IMR-90 (cell line): ENCODE data around the gene PPM1H. TPM values are rescaled to one million over a fixed set of nuclear protein-coding genes. Genes with fewer than 3 reads are reported as not detected.
A peak's percentile ranks its signal among the peaks of the same experiment; 100 is the strongest.

Experiments used
- ATAC-seq: fragments of 200-7000 bp; cut with Tn5 transposase; 2 replicates; pipeline ENCODE4 v1.9.1; 2020; ENCODE audit warnings: low read depth, mild to moderate bottlenecking, moderate library complexity
- BruUV-seq: library from RNA; stranded (reverse); fragments of 400-500 nt; replicated peaks from 2 replicates; lab custom pipeline; 2021; lab: Mats Ljungman, UMichigan
- CTCF ChIA-PET: fragments of 300-600 bp; formaldehyde crosslinking; extraction: SDS; loops from one replicate; lab custom pipeline; 2021; ENCODE audit warnings: antibody characterized with exemption; lab: Yijun Ruan, JAX
- POLR2A ChIA-PET: fragments of 300-600 bp; sonication (Branson Sonifier 250); formaldehyde crosslinking; loops from one replicate; lab custom pipeline; 2022; ENCODE audit warnings: antibody characterized with exemption; ENCODE audit not compliant: unreplicated experiment; lab: Charles Lee
- DNase-seq: peaks from one replicate; pipeline ENCODE4 v3.0.0; 2013
- H2AFZ ChIP-seq: replicated peaks from 2 replicates; pipeline ENCODE3; 2013; ENCODE audit warnings: low read length, mild to moderate bottlenecking; ENCODE audit not compliant: poor library complexity
- H2AK5ac ChIP-seq: 2 replicates; pipeline ENCODE4 v1.6.1; 2013; ENCODE audit warnings: low read depth, low read length, inconsistent platforms
- H2AK9ac ChIP-seq: replicated peaks from 2 replicates; pipeline ENCODE3; 2013; ENCODE audit warnings: mild to moderate bottlenecking, low read depth, low read length, moderate library complexity; ENCODE audit not compliant: poor library complexity
- H2BK120ac ChIP-seq: 2 replicates; pipeline ENCODE4 v1.6.1; 2013; ENCODE audit warnings: low read depth, low read length, inconsistent platforms
- H2BK15ac ChIP-seq: 3 replicates; pipeline ENCODE4 v1.6.1; 2013; ENCODE audit warnings: low read depth, low read length, inconsistent platforms
- H2BK20ac ChIP-seq: 2 replicates; pipeline ENCODE4 v1.6.1; 2013; ENCODE audit warnings: low read depth, mild to moderate bottlenecking, inconsistent platforms, low read length, moderate library complexity
- H2BK5ac ChIP-seq: 2 replicates; pipeline ENCODE4 v1.6.1; 2013; ENCODE audit warnings: mild to moderate bottlenecking, low read depth, low read length, inconsistent platforms; ENCODE audit not compliant: poor library complexity, severe bottlenecking
- H3K14ac ChIP-seq: replicated peaks from 2 replicates; pipeline ENCODE4 v1.6.1; 2013; ENCODE audit warnings: low read depth, low read length, inconsistent platforms
- H3K18ac ChIP-seq: 2 replicates; pipeline ENCODE4 v1.6.1; 2013; ENCODE audit warnings: low read depth, low read length, control low read depth
- H3K23ac ChIP-seq: 2 replicates; pipeline ENCODE4 v1.6.1; 2013; ENCODE audit warnings: low read depth, low read length, inconsistent platforms
- H3K27ac ChIP-seq: 2 replicates; pipeline ENCODE4 v1.5.1; 2013; ENCODE audit warnings: mild to moderate bottlenecking, control low read depth, low read length; ENCODE audit not compliant: insufficient read depth
- H3K27me3 ChIP-seq: 2 replicates; pipeline ENCODE4 v1.6.1; 2013; ENCODE audit warnings: low read length; ENCODE audit not compliant: control insufficient read depth, insufficient read depth
- H3K36me3 ChIP-seq: 2 replicates; pipeline ENCODE4 v1.6.1; 2013; ENCODE audit warnings: low read length, mixed read lengths; ENCODE audit not compliant: control insufficient read depth, insufficient read depth
- H3K4ac ChIP-seq: 2 replicates; pipeline ENCODE4 v1.6.1; 2013; ENCODE audit warnings: low read depth, low read length, inconsistent platforms
- H3K4me1 ChIP-seq: 2 replicates; pipeline ENCODE4 v1.6.1; 2013; ENCODE audit warnings: low read length, mixed read lengths; ENCODE audit not compliant: control insufficient read depth, insufficient read depth
- H3K4me2 ChIP-seq: 2 replicates; pipeline ENCODE4 v1.6.1; 2013; ENCODE audit warnings: low read depth, mild to moderate bottlenecking, control low read depth, low read length, moderate library complexity
- H3K4me3 ChIP-seq: 2 replicates; pipeline ENCODE4 v1.5.1; 2013; ENCODE audit warnings: low read depth, mild to moderate bottlenecking, control low read depth, low read length, moderate library complexity; ENCODE audit not compliant: insufficient read depth
- H3K56ac ChIP-seq: 2 replicates; pipeline ENCODE4 v1.6.1; 2013; ENCODE audit warnings: low read length, inconsistent platforms; ENCODE audit not compliant: insufficient read depth; ENCODE audit errors: extremely low read depth
- H3K79me1 ChIP-seq, 2 experiments: 2 replicates each; pipeline ENCODE4 v1.6.1; 2013; ENCODE audit warnings: low read length in 2 of 2, inconsistent platforms in 1 of 2, low read depth in 1 of 2
- H3K9ac ChIP-seq: 2 replicates; pipeline ENCODE4 v1.6.1; 2013; ENCODE audit warnings: low read depth, low read length, control low read depth
- H3K9me1 ChIP-seq: 2 replicates; pipeline ENCODE4 v1.6.1; 2013; ENCODE audit warnings: low read length, inconsistent platforms; ENCODE audit not compliant: insufficient read depth
- H3K9me3 ChIP-seq: 2 replicates; pipeline ENCODE4 v1.6.1; 2013; ENCODE audit warnings: low read length; ENCODE audit not compliant: control insufficient read depth, insufficient read depth
- H4K20me1 ChIP-seq: 2 replicates; pipeline ENCODE4 v1.6.1; 2013; ENCODE audit warnings: low read length, inconsistent platforms; ENCODE audit not compliant: insufficient read depth
- H4K5ac ChIP-seq: 2 replicates; pipeline ENCODE4 v1.6.1; 2013; ENCODE audit warnings: mild to moderate bottlenecking, low read depth, low read length, control low read depth
- H4K8ac ChIP-seq, 2 experiments: 2 replicates each; pipeline ENCODE4 v1.6.1; 2013; ENCODE audit warnings: low read depth in 2 of 2, low read length in 2 of 2, control low read depth in 1 of 2, inconsistent platforms in 1 of 2
- H4K91ac ChIP-seq: 2 replicates; pipeline ENCODE4 v1.6.1; 2013; ENCODE audit warnings: low read depth, low read length, inconsistent platforms; ENCODE audit not compliant: insufficient read depth
- BHLHE40 ChIP-seq: fragments of 150-350 bp; IDR thresholded peaks from 2 replicates; pipeline ENCODE4 v1.6.1; 2016; ENCODE audit warnings: mild to moderate bottlenecking, low read depth, low read length
- CEBPB ChIP-seq: IDR thresholded peaks from 2 replicates; pipeline ENCODE4 v1.6.1; 2012; ENCODE audit warnings: low read depth, low read length, improper control_type of control experiment
- FOS ChIP-seq: fragments of 150-350 bp; IDR thresholded peaks from 2 replicates; pipeline ENCODE4 v1.6.1; 2016; ENCODE audit warnings: low read depth, low read length
- USF2 ChIP-seq: fragments of 150-350 bp; IDR thresholded peaks from 2 replicates; pipeline ENCODE4 v1.6.1; 2017; ENCODE audit warnings: mild to moderate bottlenecking, antibody characterized with exemption, low read length, low read depth
- WGBS, 2 experiments: methylation state at CpG; one replicate each; pipeline versions ENCODE4 v1.1.5 to v1.1.7; 2013; ENCODE audit warnings: missing lambda C conversion rate in 2 of 2; ENCODE audit not compliant: insufficient read length in 1 of 2; ENCODE audit errors: extremely low coverage in 2 of 2; 5-methylcytosine and 5-hydroxymethylcytosine counted together
- dilution Hi-C: fragments of 300-500 bp; cut with HindIII; formaldehyde crosslinking; loops from one replicate; pipeline ENCODE4 v1.14.3; 2018; ENCODE audit warnings: low sequenced_read_pairs; ENCODE audit not compliant: unreplicated experiment
- in situ Hi-C: fragments of 300-500 bp; cut with MboI; formaldehyde crosslinking; loops from 3 replicates; pipeline ENCODE4 v1.14.3; 2019; ENCODE audit warnings: low sequenced_read_pairs, inconsistent platforms, mixed read lengths
- intact Hi-C: fragments of 100-400 bp; cut with micrococcal nuclease; formaldehyde crosslinking; loops from 2 replicates; pipeline ENCODE4 v1.10.0; 2022
- polyA plus RNA-seq, 3 experiments: library from polyadenylated mRNA; depleted of rRNA; stranded (reverse); fragments of >200 nt; gene quantifications; 2 replicates each; pipeline ENCODE4 v1.2.3, GENCODE V29; 2012; ENCODE audit warnings: low replicate concordance in 1 of 3
- total RNA-seq: library from RNA; depleted of rRNA; stranded (reverse); fragments of >200 nt; gene quantifications from 2 replicates; pipeline ENCODE4 v1.2.3, GENCODE V29; 2012

PPM1H gene
- total and polyA plus RNA-seq, 2 of the 4 experiments (the other 2 are of a cell fraction) = 0.14 to 0.18 TPM

GRCh38 chr12:62604373-62604772 is 330.6 kb downstream of the PPM1H start:
- no CpG with 5 or more reads among the region's 1 CpG for WGBS, 2 experiments
- H3K18ac ChIP-seq = no peak overlapping the region
- intact Hi-C loops (loop anchor here (1.0 to 10.0 kb wide), 4 partner anchors 154 to 460 kb away; no protein-coding TSS in a partner anchor), in situ Hi-C loops (no loop called here), dilution Hi-C loops (no loop called here)
- CTCF ChIA-PET = interaction anchor here (1.4 to 1.7 kb wide), 2 partner anchors 169 to 190 kb away, joined by 3 to 8 read pairs; no protein-coding TSS in a partner anchor
- TF ChIP-seq USF2 (no peak), CEBPB (no peak), FOS (no peak), BHLHE40 (no peak)
- peak overlapping the region; percentile 99; the same call in 1 of the 2 replicates for H3K4ac ChIP-seq
- DNase-seq (no peak), ATAC-seq (no peak)
- H3K14ac ChIP-seq = peak overlapping the region; percentile 100
- H4K8ac ChIP-seq = peak overlapping the region; percentile 94 to 98; a peak in 2 of 4 replicates
- no TSS peak for BruUV-seq
- no peak overlapping the region for H2BK20ac ChIP-seq
- POLR2A ChIA-PET = interaction anchor here (0.7 kb wide), 1 partner anchor 187 kb away, joined by 3 read pairs; no protein-coding TSS in a partner anchor
- no peak overlapping the region for H2BK120ac ChIP-seq
- peaks cover 12% of the 10 kb centered on the region; the same call in 1 of the 2 replicates for H4K20me1 ChIP-seq
- H3K36me3 ChIP-seq = no peaks in the 10 kb centered on the region
- H2BK15ac ChIP-seq = no peak overlapping the region
- H2AFZ ChIP-seq = no peak overlapping the region
- H3K9ac ChIP-seq = peak overlapping the region; percentile 95; the same call in 1 of the 2 replicates
- H2AK9ac ChIP-seq = no peak overlapping the region
- H3K27ac ChIP-seq = peak overlapping the region; percentile 37; the same call in 1 of the 2 replicates
- peak overlapping the region; percentile 13; the same call in 1 of the 2 replicates for H4K5ac ChIP-seq
- no peak overlapping the region for H2AK5ac ChIP-seq
- peak overlapping the region; percentile 97 for H3K4me2 ChIP-seq
- H2BK5ac ChIP-seq = peak overlapping the region; percentile 98
- H3K56ac ChIP-seq = peak overlapping the region; percentile 94
- H3K9me3 ChIP-seq = no peaks in the 10 kb centered on the region
- peaks cover 5 to 23% of the 10 kb centered on the region in 2 experiments; a peak in 3 of 4 replicates for H3K79me1 ChIP-seq
- H3K4me3 ChIP-seq = peak overlapping the region; percentile 97
- no peaks in the 10 kb centered on the region for H3K9me1 ChIP-seq
- peak overlapping the region; percentile 99; the same call in 1 of the 2 replicates for H3K23ac ChIP-seq
- no peaks in the 10 kb centered on the region; the same call in 1 of the 2 replicates for H3K4me1 ChIP-seq
- H3K27me3 ChIP-seq = no peaks in the 10 kb centered on the region
- H4K91ac ChIP-seq = no peak overlapping the region
